Hepatocyte (in vitro differentiated cells): ENCODE measurements around the gene KCNJ15. TPM values are rescaled to one million over a fixed set of nuclear protein-coding genes. Genes with fewer than 3 reads are reported as not detected.

Source experiments
- DNase-seq: peaks from one replicate; pipeline ENCODE4 v3.0.0-alpha.2; 2016; ENCODE audit warnings: low spot score
- H2AFZ ChIP-seq: fragments of 200-600 bp; sonication (generic); 2 replicates; pipeline ENCODE4 v1.6.0; 2016; ENCODE audit warnings: antibody characterized with exemption, mild to moderate bottlenecking
- H3K27ac ChIP-seq: fragments of 200-600 bp; sonication (generic); 2 replicates; pipeline ENCODE4 v1.5.1; 2016; ENCODE audit warnings: mild to moderate bottlenecking
- H3K27me3 ChIP-seq: fragments of 200-600 bp; sonication (generic); 2 replicates; pipeline ENCODE4 v1.6.1; 2016
- H3K36me3 ChIP-seq: fragments of 200-600 bp; sonication (generic); replicated peaks from 2 replicates; pipeline ENCODE4 v1.5.1; 2016; ENCODE audit warnings: low read depth; ENCODE audit not compliant: insufficient read depth
- H3K4me1 ChIP-seq: fragments of 200-600 bp; sonication (generic); 2 replicates; pipeline ENCODE4 v1.5.1; 2016; ENCODE audit warnings: mild to moderate bottlenecking, moderate library complexity; ENCODE audit not compliant: insufficient read depth
- H3K4me2 ChIP-seq: fragments of 200-600 bp; sonication (generic); 2 replicates; pipeline ENCODE4 v1.6.0; 2016
- H3K4me3 ChIP-seq: fragments of 200-600 bp; sonication (generic); 2 replicates; pipeline ENCODE4 v1.5.1; 2016; ENCODE audit warnings: mild to moderate bottlenecking
- H3K79me2 ChIP-seq: fragments of 200-600 bp; sonication (generic); 2 replicates; pipeline ENCODE4 v1.6.0; 2017; ENCODE audit warnings: mild to moderate bottlenecking
- H3K9me2 ChIP-seq: fragments of 200-600 bp; sonication (generic); replicated peaks from 2 replicates; pipeline ENCODE4 v1.6.0; 2017; ENCODE audit warnings: mild to moderate bottlenecking; ENCODE audit not compliant: insufficient read depth
- H3K9me3 ChIP-seq: fragments of 200-600 bp; sonication (generic); 2 replicates; pipeline ENCODE4 v1.5.1; 2016; ENCODE audit warnings: low read depth, mild to moderate bottlenecking
- H4K20me1 ChIP-seq: fragments of 200-600 bp; sonication (generic); 2 replicates; pipeline ENCODE4 v1.6.0; 2016; ENCODE audit warnings: mild to moderate bottlenecking; ENCODE audit not compliant: insufficient read depth, poor library complexity, severe bottlenecking
- CTCF ChIP-seq: fragments of 200-600 bp; sonication (generic); IDR thresholded peaks from 2 replicates; pipeline ENCODE4 v1.5.1; 2016; ENCODE audit warnings: antibody characterized with exemption, mild to moderate bottlenecking; ENCODE audit not compliant: poor library complexity
- EZH2 ChIP-seq: fragments of 200-600 bp; sonication (generic); IDR thresholded peaks from 2 replicates; pipeline ENCODE4 v1.6.1; 2016; ENCODE audit warnings: antibody characterized with exemption, mild to moderate bottlenecking, borderline replicate concordance
- EZH2phosphoT487 ChIP-seq: fragments of 200-600 bp; sonication (generic); IDR thresholded peaks from one replicate; pipeline ENCODE4 v1.6.1; 2018; ENCODE audit warnings: antibody characterized with exemption, mild to moderate bottlenecking, low read depth, moderate library complexity; ENCODE audit not compliant: unreplicated experiment, severe bottlenecking
- WGBS: methylation state at CpG from one replicate; pipeline ENCODE4 v1.1.6; 2016; ENCODE audit warnings: low lambda C conversion rate; ENCODE audit errors: missing lambda C conversion rate; 5-methylcytosine and 5-hydroxymethylcytosine counted together
- polyA plus RNA-seq: library from polyadenylated mRNA; unstranded; fragments of >200 nt; fragmentation: Nextera tagmentation; extraction: Ambion mirVana; gene quantifications from 2 replicates; pipeline ENCODE4 v1.2.1, GENCODE V29; 2016
- total RNA-seq: library from RNA; depleted of rRNA; stranded (reverse); fragments of >200 nt; gene quantifications from 2 replicates; pipeline ENCODE4 v1.2.3, GENCODE V29; 2014

Gene KCNJ15
- total and polyA plus RNA-seq, 2 experiments from 2014 or later, result 0.43 to 0.88 TPM

GRCh38 chr21:38228115-38228514, 28.7 kb upstream of the KCNJ15 start:
- peaks cover 12% of the 10 kb centered on the region for H3K9me3 ChIP-seq
- no peak for TF ChIP-seq CTCF
- TF ChIP-seq EZH2, result no peak
- no peak for TF ChIP-seq EZH2phosphoT487
- no peaks in the 10 kb centered on the region for H3K9me2 ChIP-seq
- H4K20me1 ChIP-seq, result no peaks in the 10 kb centered on the region
- H3K27me3 ChIP-seq, result no peaks in the 10 kb centered on the region
- H3K4me3 ChIP-seq, result no peak overlapping the region
- no peak overlapping the region for H3K27ac ChIP-seq
- H3K79me2 ChIP-seq, result no peaks in the 10 kb centered on the region
- DNase-seq, result no peak
- H3K4me1 ChIP-seq, result no peaks in the 10 kb centered on the region
- no peak overlapping the region for H3K4me2 ChIP-seq
- no peaks in the 10 kb centered on the region for H3K36me3 ChIP-seq
- H2AFZ ChIP-seq, result no peak overlapping the region
- WGBS, result 41% methylated on average over 6 of the region's 6 CpGs

GRCh38 chr21:38228537-38228936, 28.3 kb upstream of the KCNJ15 start:
- TF ChIP-seq CTCF (no peak), EZH2 (no peak), EZH2phosphoT487 (no peak)
- H2AFZ ChIP-seq, result no peak overlapping the region
- no peaks in the 10 kb centered on the region for H3K79me2 ChIP-seq
- no peak overlapping the region for H3K4me2 ChIP-seq
- no peaks in the 10 kb centered on the region for H3K4me1 ChIP-seq
- no peaks in the 10 kb centered on the region for H4K20me1 ChIP-seq
- no peaks in the 10 kb centered on the region for H3K27me3 ChIP-seq
- WGBS, result 96% methylated on average over 3 of the region's 3 CpGs
- DNase-seq, result no peak
- H3K9me2 ChIP-seq, result no peaks in the 10 kb centered on the region
- H3K9me3 ChIP-seq, result peaks cover 12% of the 10 kb centered on the region
- no peak overlapping the region for H3K27ac ChIP-seq
- H3K4me3 ChIP-seq, result no peak overlapping the region
- no peaks in the 10 kb centered on the region for H3K36me3 ChIP-seq

- Histone ChIP-seq H3K9me3 (peaks cover 12% of the 10 kb centered on the region), H3K27ac (no peak overlapping the region), H3K9me2 (no peaks in the 10 kb centered on the region), H3K27me3 (no peaks in the 10 kb centered on the region), H3K4me3 (no peak overlapping the region), H3K36me3 (no peaks in the 10 kb centered on the region), H3K4me1 (no peaks in the 10 kb centered on the region), H3K79me2 (no peaks in the 10 kb centered on the region), H3K4me2 (no peak overlapping the region), H2AFZ (no peak overlapping the region), H4K20me1 (no peaks in the 10 kb centered on the region)
- whole genome bisulfite sequencing, result 89% methylated on average over 9 of the region's 9 CpGs
- TF ChIP-seq EZH2 (no peak), CTCF (no peak), EZH2phosphoT487 (no peak)
- no peak for DNase-seq
Measured at GRCh38 chr21:38229260-38229877, 27.4 kb upstream of the KCNJ15 start.
